Frontal cortex (tissue), 4 donors: ENCODE data around the gene ARHGAP19. TPM values are rescaled to one million over a fixed set of nuclear protein-coding genes. Genes with fewer than 3 reads are reported as not detected.

Experiments used
- DNase-seq, 2 donors: peaks; one replicate each; pipeline ENCODE4 v3.0.0; 2012; ENCODE audit warnings: low spot score in 2 of 2
- FAIRE-seq: peaks from 2 replicates; lab custom pipeline; 2012; peaks lifted over from hg19 to GRCh38; lab: Jason Lieb, UNC
- total RNA-seq: library from RNA; depleted of rRNA; stranded (reverse); fragments of >200 nt; gene quantifications from one replicate; pipeline ENCODE4 v1.2.3, GENCODE V29; 2014
- donor health status: control.
- donor health status: control.
- donor health status: control.

The ARHGAP19 gene
- total RNA-seq = 7.7 TPM

DNA sequence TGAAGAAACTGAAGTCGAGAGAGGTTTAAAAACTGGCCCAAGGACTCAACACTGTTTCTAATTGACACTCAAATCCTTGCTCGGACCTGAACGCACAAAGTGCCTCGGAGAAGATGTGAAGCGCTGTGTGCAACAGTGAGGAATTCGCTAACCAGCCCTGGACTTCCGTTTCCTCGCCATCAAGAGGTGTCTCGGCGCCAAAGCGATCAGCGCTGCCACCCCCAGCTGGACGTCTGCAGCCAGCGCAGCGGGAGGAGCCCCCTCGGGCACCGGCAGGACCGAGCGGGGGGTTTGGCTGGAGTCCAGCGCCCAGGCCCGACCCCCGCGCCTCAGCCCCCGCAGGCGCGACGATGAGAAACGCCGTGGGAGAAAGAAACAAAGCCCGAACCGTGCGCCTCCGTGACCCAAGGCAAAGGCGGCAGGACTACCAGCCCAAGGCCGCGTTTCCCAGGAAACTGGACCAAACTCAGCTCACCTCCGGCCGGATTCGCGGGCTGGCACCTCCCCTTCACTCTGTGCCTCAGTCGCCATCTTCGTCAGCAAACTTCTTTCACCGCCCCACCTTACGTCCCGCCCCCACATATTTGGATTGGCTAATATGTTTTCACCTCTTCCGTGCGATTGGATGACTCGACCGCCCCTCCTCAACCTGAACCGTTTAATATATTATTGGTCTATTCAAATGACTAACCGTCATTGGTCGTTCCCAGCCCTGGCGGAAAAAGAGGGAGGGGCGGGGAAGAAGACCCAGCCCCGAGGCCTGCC lies at the start of gene ARHGAP19:
Gene ARHGAP19 (minus strand): TSS at position 541 of the 765 bp plus-strand sequence. CDS start 10 bp downstream, at position 531.
- peak; percentile 86 to 91 for DNase-seq
- FAIRE-seq = peak; percentile 97

- no peak for DNase-seq
- no peak for FAIRE-seq
These were observed 49.0 kb upstream of the ARHGAP19 start for GRCh38 chr10:97341416-97341815.

GRCh38 chr10:97338041-97338440 lies 45.6 kb upstream of the ARHGAP19 start:
- FAIRE-seq (no peak), DNase-seq (no peak)

- no peak for FAIRE-seq
These were observed 44.8 kb upstream of the ARHGAP19 start for GRCh38 chr10:97336942-97337831.

DNA sequence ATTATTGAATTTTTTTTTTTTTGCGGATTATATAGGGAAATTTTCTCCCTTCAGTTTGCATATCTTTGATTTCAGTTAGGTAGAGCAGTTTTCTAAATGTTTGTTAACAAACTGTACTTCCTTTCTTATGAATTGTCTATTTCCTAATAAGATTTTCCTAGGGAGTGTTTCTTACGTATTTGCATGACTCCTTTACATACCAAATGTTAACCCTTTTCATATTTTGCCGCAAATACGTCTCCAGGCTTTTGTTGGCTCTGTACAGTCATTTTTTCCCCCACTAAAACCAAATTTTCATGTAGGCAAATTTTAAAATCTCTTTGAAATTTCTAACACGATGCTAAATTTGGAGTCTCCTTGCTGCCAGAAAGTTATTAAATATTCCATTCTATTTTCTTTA lies 44.0 kb upstream of the ARHGAP19 start:
- FAIRE-seq (no peak), DNase-seq (no peak)

More at GRCh38 chr10:97336942-97337831, 44.8 kb upstream of the ARHGAP19 start:
- no peak for DNase-seq

DNA sequence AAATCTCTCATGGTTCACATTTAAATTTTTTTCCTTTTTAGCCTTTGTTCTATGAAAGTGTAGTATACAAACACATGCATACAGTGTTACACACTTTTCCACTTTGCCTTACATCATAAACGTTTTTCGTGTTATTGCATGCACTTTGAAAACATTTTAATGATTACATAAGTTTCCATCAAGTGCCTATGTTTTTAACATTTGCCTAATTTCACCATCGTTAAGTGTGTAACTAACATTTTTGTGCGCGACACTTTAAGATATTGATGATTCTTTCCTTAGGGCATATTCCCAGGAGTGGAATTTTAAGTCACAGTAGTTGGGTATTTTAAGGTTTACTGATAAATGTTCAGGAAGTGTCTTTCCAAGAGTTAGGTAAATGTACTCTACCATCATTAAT lies 43.6 kb upstream of the ARHGAP19 start:
- no peak for DNase-seq
- FAIRE-seq = no peak

DNA sequence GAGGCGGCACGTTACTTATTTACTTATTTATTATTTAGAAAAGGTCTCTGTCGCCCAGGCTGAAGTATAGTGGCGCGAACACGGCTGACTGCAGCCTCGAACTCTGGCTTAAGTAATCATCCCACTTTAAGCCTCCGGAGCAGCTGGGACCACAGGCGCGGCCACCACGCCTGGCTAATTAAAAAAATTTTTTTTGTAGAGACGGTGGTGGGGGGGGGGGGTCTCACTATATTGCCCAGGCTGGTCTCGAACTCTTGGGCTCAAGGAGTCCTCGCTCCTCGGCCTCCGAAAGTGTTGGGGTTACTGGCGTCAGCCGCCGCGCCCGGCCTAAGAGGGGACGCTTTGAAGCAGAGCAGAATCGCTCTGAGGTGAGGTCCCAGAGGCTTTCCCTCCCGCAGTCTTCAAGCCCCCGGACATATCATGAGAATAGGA lies 42.8 kb upstream of the ARHGAP19 start:
- no peak for FAIRE-seq
- no peak for DNase-seq

GRCh38 chr10:97334370-97335175 lies 42.1 kb upstream of the ARHGAP19 start, which contains the start of gene FRAT2:
Gene FRAT2, minus strand, starts transcription at chr10:97334729. Its CDS starts 157 bp downstream, at chr10:97334572.
- FAIRE-seq = no peak
- DNase-seq = peak; percentile 96 to 99

DNA sequence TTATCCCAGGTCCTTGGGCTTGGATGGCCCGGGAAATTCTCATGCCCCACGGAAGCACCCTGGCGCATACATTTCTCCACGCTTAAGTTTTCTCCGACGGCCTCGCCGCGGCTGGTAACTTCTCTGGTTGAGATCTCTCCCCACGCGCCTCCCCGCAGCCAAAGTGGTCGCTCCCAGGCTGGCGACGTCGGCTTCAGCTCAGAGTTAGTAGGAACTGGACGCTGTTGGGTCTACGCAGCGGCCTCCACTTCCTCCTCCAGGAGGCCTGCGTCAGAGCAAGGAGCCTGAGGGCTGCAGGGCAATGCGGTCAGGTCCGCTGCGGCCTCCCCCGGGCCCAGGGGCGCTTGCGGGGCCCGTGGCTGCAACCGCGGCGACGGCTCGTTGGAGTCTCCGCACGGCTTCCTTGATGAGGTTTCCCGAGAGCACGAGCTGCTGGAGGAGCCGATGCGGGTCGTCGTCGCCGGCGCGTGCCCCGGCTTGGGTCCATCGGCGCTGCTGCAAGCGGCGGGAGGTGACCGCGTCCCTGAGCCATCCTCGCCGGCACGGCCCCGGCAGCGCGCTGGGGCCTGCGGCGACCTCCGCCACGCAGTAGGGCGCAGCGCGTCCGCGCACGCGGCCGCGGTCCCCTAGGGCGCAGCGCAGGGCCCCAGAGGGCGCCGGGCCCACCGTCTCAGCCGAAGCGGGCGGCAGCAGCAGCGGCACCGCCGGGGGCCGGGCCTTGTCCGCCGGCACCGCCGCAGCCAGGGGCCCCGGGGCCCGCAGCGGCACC lies 41.3 kb upstream of the ARHGAP19 start:
- DNase-seq = peak in 1 of 2 donors; percentile 52
- FAIRE-seq = no peak

DNA sequence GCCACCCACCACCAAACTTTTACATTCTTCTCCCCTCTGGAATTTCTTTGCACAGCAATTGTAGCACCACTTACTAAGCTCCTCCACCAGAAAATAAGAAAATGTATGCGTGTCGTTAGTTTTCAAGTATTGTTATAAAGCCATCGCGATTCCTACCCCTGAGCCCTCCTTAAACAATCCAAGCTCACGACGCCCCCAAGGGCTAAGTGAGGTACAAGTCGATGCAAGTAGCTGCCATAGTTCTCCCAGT lies 40.8 kb upstream of the ARHGAP19 start:
- DNase-seq (no peak), FAIRE-seq (no peak)

- DNase-seq (peak; percentile 67 to 71), FAIRE-seq (no peak)
These were observed 40.3 kb upstream of the ARHGAP19 start for GRCh38 chr10:97332591-97333350.

- FAIRE-seq = no peak
- DNase-seq = no peak
These were observed 38.8 kb upstream of the ARHGAP19 start for GRCh38 chr10:97331153-97331703.

DNA sequence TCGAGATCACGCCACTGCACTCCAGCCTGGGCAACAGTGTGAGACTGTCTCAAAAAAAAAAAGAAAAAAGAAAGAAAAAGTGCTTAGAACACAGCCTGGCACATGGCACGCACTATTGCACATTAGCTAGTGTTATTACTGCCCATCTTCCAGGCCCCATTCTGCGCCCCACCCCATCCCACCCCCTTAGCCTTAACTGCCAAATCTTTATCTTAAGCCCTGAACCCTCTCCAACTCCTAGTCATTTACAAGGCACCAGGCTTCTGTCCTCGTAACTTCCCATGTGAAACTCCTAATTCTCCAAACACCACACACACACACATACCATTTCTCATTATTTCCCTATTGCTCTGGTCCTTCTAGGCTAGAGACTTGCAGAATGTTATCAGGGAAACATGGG lies 37.3 kb upstream of the ARHGAP19 start:
- FAIRE-seq = no peak
- no peak for DNase-seq

GRCh38 chr10:97328646-97329453 lies 36.4 kb upstream of the ARHGAP19 start:
- DNase-seq = no peak
- no peak for FAIRE-seq

- FAIRE-seq = no peak
These were observed 35.2 kb upstream of the ARHGAP19 start for GRCh38 chr10:97327348-97328294.

GRCh38 chr10:97325754-97326153 lies 33.3 kb upstream of the ARHGAP19 start:
- DNase-seq (no peak), FAIRE-seq (no peak)

More at GRCh38 chr10:97327348-97328294, 35.2 kb upstream of the ARHGAP19 start:
- DNase-seq = no peak
